Skin of body (tissue), 2 donors: ENCODE data around the gene SLC22A23. TPM values are rescaled to one million over a fixed set of nuclear protein-coding genes. Genes with fewer than 3 reads are reported as not detected.
A peak's percentile ranks its signal among the peaks of the same experiment; 100 is the strongest.

Experiments
- DNase-seq: peaks from one replicate; lab custom pipeline; 2025; lab: John Stamatoyannopoulos, UW
- total RNA-seq: library from RNA; depleted of rRNA; stranded (reverse); fragments of >200 nt; gene quantifications from one replicate; pipeline ENCODE4 v1.2.3, GENCODE V29; 2014

Gene SLC22A23
- total RNA-seq, 1 donor from 2014 or later: 11.8 TPM

DNA sequence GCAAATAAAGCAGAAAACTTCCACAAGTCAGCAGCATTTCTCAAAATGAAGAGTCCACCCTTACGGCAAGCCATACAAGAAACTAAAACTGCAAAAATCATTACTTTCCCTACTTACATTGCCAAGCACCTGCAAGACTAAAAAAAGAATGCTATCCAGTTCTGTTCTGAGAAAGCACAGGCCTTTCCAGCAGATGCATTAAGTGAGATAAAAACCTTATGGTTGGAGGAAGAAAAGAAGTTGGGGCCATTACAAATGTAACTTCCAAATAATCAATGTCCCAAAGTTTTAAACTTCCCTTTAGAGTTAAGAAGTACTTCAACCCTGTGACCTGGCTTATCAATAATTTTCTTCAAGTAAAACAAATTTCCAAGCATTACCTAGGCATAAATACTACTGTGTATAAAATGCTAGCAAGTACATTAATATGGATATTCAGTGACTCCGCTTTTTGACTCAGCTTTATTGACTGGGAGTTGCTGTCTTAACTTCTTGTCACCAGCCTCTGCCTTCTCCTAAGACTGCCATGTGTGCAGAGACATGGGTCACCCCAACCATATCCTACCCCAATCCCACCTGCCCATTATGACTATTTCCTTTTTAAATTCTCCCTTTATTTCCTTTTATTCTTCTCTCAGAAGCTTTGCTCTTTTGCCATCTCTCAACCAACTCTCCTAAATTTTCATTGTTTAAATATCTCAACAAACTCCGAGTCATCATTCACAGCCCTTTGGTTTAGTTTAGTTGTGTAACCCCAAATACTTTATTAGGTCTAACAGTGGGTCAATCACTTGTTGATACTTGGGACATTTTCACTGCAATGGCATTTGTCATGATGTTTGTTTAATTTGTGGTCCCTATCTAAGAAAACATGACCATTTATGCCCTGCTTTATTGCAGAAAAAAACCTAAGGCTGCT is 49.7 kb downstream of the SLC22A23 start:
- no peak for DNase-seq

DNA sequence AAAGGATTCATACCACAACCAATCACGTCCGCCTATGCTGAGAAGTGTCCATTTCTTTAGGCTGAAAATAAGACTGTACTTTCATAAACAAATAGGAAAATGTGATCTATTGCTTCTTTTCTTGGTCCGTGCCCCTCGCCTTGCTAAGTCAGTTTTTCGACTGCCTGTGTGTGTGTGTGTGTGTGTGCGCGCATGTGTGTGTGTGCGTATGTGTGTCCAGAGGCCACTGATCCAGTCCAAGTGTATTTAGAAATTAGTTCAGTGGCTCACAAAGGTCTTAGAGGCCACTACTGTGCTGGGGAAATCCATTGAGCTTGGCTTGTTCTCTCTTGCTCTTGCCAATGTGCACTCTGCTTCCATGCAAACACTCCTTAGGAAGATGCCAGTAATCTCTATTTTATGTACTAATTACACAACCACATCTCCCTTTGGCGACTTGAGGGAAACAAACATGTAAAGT is 50.5 kb downstream of the SLC22A23 start:
- DNase-seq: no peak

DNA sequence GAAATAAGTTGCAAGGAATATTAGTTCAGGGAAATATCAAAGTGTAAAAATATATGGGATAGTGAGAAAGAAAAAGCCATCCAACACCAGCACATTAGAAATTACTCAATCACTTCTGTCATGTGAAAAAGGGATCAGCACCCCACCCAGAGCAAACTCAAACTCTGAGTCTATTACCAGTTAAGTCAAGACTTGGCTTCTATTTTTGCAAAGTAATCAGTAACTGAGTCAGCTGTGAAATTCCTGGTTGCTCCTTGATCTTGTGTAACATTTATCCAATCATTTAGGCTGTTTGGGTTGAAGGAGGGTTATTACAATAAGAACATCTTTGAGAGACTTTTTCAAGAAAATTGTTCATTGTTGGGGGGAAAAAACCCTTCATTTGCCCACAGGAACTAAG is 51.2 kb downstream of the SLC22A23 start:
- no peak for DNase-seq

DNA sequence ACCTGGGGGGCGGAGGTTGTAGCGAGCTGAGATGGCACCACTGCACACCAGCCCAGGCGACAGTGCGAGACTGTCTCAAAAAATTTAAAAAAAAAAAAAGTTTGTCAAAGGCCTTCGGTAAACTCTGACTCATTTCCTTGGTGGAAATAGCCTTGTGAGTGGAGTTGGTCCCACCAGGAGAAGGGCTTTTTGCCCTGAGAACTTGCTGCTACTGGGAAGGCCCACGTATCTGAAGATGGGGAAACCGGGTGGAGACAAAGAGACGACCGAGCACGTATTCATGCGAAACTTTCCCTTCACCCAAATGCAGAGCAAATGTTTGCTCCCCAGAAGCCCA is 51.7 kb downstream of the SLC22A23 start:
- DNase-seq: no peak

DNA sequence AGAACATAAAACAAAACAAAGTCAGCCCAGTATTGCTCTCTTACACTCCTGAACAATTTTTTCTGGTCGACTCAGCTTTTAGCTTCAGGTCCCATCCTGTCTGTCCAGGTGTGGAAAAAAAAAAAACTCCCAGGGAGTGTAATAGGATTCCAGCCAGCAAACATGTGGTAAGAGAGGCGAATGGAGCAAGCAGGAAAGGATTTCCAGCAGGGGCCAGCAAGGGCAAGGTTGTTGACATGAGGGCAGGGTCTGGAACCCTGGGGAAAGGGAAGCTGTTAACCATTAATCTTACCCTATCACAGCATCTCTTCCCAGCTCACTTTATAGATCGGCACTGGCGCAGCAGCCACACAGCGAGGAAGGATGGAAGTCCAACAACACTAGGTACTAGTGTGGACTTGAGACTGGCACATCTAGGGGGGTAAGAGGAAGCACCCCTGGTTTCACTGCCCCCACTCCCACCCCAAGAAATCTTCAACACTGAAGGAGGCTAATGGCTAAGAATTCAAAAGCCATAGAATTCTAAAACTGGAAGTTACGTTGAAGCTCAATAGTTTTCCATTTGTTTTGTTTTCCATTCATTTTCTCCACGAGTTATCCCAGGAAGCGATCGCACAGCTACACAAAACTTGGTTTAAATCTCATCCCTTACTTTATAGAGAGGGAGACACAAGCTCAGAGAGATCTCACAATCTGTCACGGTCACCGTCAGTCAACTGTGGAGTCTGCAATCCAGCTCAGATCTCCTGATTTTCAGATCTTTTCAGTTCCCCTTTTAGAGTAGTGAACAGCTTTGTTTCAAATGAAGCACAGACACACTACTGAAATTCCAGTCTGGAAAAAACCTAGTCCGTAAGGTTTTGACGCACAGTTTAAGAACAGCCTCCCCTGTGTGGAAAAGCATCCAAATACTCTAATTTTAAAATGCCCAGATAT is 53.3 kb downstream of the SLC22A23 start:
- no peak for DNase-seq

DNA sequence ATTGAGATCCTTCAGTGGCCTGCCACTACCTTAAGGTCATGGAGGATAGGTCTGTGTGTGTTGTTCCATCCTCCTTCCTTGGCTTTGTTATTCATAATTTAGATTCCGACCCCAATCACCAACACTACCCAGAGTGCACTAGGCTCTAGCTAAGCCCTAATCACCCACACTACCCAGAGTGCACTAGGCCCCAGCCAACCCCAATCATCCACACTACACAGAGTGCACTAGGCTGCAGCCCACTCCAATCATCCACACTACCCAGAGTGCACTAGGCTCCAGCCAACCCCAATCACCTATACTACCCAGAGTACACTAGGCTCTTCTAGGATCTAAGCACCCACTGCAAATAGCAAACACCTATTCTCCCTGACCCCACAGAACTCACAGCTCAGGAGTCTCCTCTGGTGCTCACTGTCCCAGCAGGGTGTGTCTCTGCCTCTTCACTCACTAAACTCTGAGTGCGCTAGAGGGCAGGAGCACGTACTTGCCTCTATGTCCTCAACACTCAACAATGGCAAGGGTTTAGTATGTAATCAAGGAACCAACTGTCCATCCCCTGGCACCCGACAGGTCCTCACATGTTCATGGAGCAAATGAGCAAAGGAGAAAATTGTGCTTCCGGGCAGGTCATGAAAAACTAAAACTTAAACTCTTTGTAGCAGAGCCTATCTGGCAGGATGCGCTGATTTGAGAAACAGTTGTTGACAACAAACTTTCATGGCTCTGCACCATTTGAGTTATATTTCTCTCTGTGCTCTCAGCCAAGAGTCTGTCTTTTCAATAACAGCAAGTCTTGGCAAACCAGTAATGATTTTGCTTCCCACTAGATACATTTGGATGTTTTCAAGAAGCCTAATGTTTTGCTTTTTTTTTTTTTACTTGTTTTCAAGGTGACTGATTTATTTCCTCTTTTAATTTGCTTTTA is 54.3 kb downstream of the SLC22A23 start:
- peak; percentile 47 for DNase-seq

DNA sequence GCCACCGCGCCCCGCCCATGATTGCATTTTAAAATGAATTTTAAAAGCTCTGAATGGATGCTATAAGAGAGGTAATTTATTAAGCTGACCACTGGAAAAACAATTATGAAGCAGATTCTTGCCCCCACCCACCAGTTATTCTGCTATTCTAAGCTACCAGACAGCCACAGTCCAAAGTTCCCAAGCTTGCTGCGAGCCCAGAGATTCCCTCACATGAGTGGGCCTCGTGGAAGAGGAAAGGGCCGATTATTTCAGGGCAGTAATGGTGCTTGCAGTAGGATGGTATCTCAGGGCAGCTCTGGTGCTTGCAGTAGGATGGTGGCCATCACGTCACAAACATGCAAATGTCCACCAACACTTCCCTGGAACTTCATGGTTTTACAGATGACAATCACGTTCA is 56.7 kb downstream of the SLC22A23 start:
- no peak for DNase-seq

DNA sequence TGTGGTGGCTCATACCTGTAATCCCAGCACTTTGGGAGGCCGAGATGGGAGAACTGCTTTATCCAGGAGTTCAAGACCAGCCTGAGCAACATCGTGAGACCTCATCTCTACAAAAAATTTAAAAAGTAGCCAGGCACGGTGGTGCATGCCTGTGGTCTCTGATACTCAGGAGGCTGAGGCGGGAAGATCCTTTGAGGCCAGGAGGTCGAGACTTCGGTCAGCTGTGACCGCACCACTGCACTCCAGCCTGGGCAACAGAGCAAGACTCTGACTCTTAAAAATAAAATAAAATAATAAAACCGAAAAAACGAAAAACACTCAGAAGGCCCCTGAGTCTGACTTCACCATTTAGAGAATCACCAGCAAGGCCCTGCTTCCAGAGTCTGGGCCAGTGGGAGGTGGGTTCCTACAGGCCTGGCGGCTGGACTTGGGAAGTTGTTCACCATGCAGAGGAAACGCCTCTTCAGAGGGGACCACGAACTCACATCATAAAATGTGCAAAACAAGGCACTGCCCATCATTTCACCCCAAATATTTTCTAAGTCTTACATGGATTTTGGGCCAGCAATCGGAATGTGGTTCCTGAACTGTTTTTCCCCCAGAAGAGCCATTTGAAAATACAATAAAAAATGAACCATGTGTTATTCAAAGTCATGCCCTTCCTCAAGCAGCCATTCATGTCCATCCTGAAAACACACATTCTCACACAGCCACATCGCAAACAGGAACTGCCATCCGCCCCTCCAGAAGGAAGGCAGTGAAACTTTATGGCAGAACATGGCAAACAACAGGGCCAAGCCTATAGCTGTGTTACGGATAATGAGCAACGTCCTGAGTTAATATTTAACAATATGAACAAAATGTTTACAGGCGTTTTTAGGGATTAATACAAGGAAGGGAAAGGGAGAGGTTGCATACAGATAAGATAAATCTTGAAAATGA is 57.8 kb downstream of the SLC22A23 start:
- DNase-seq: no peak

DNA sequence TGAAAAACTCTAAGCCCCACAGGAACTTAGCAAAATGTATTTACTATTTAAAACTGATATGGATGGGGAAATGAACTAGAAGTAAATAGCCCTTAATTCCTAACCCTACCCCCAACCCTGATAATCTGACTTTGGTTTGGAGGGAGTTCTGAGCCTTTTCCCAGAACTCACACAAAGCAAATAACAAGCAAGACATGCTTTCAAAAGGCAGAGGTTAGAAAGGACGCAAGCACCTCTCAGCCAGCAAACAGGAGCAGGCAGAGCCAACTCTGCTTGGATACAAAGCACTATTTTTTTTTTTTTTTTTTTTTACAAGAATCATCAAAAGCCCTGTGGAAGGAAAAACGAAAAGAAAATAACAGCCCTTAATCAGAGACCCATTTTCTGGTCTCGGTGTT is 58.7 kb downstream of the SLC22A23 start:
- DNase-seq: no peak

DNA sequence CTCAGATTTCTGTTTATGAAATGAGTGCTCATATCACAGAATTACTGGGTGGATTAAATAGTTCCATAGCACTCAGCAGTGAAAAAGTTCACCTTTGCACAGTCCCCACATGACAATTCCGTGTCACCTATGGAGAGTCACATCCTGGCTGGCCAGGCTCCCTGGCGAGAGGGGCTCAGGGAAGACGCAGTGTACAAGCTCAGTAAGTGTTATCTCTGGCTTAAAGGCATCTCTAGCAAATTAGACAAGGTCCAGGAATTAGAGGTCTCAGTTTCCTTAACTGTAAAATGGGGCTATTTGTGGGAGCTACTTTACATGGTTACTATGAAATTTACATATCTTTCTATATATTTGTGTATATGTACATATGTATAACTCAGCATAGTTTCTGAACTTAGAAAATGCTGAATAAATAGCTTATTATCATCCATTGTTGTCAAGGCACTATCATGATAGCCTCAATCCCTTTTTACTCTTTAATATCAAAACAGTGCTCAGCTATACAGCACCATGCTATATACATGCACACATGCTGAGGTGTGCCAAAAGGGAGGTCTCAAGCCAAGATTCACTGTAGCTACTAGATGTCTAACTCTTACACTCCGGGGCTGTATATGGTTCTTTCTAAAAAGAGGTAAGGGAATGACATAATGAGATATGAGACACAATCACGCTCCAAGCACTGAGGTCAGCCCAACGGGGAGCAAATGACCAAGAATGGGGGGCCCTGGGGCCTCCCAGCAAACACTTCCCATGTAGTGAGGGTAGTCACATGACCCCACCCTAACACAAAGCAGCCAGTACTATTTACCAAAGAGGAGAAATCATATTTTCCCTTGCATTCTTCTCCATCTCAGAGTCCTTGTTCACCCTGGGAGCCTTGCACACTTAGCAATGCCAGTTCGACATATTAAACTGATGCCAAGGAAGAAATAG is 59.4 kb downstream of the SLC22A23 start:
- no peak for DNase-seq

DNA sequence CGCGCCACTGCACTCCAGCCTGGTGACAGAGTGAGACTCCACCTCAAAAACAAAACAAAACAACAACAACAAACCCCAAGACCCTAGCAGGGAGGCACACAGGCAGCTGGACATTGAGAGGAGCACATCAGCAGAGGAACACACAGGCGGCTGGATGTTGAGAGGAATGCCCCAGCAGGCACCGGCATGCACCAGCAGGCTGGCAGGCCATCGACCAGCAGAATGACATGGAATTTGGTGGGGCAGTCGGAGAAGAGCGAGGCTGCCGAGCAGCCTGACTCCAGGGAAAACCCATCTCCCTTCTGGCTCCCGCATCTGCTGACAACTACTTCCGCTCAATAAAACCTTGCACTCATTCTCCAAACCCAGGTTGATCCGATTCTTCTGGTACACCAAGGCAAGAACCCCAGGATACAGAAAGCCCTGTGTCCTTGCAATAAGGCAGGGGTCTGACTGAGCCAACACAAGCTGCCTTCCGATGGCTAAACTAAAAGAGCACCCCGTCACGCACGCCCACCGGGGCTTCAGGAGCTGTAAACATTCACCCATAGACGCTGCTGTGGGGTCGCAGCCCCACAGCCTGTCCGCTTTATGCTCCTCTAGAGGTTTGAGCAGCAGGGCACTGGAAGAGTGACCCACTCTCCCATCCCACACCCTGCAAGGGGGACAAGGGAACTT is 60.2 kb downstream of the SLC22A23 start:
- no peak for DNase-seq

DNA sequence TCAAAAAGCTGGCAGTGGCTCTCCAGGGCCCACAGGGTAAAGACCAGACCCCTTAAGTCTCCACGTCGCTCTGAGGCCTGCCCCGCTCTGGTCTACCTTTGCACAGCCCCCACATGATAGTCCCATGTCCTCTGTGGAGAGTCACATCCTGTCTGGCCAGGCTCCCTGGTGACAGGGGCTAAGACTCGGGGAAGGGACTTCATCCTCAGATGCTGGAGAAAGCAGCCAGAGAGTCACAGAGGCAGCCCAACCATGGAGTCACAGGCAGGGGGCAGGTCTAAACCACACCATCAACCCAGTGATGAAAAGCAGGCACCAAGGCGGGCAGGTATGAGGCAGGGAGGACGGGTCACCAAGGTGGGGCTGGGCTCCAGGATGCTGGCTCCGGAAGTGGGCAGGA is 62.2 kb downstream of the SLC22A23 start:
- no peak for DNase-seq

DNA sequence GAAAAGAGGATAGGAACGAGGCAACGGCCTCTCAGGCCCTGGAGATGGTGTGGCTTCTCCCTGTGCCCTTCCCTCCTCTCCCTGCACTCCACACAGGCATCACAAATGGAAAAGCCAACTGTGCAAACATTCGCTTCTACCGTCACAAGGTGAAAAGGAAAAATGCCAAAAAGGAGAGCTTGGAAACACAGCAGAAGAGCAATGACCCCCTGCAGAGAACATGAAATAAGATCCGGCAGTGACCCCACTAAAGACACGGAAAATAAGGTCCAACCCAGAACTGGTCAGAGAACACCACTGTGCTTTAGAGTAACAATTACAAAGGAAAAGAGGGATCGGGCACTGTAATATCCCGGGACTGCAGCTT is 63.0 kb downstream of the SLC22A23 start:
- DNase-seq: no peak

DNA sequence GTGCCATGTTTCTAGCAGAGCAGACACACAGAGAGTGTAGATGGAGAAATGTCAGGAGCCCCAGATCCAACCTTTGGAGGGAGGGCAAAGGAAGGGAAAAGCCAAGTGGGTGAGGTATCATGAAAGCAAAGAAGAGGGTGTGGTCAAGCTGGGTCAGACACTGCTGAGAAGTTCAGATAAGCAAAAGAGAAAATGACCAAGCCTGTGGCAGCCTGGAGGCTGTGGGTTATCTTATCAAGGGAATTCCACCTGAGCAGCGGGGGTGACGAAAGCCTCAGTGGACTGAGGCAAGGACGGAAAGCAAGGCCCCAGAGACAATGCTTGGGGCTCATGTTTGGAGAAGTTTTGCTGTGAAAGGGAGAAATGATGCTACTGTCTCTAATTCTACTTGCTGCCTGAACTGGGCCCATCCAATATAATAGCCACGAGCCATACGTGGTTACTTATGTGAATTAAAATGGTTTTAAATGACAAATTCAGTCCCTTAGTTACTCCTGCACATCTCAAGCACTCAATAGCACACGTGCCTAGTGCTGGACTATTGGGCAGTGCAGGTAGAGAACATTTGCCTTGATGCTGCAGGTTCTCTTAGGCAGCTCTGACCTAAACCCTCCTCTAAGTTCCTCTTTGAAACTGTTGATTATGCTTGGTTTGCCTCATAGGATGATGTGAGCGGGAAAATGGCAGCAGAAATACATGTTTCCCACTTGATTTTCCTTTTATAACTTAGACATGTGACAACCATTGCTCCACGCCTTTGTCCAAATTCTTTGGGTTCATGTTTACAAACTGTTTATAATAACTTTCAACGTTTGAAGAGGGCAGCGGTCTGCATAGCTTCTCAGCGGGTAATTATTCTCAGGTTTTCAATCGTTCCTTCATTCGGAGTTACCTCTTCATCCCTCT is 63.7 kb downstream of the SLC22A23 start:
- no peak for DNase-seq

DNA sequence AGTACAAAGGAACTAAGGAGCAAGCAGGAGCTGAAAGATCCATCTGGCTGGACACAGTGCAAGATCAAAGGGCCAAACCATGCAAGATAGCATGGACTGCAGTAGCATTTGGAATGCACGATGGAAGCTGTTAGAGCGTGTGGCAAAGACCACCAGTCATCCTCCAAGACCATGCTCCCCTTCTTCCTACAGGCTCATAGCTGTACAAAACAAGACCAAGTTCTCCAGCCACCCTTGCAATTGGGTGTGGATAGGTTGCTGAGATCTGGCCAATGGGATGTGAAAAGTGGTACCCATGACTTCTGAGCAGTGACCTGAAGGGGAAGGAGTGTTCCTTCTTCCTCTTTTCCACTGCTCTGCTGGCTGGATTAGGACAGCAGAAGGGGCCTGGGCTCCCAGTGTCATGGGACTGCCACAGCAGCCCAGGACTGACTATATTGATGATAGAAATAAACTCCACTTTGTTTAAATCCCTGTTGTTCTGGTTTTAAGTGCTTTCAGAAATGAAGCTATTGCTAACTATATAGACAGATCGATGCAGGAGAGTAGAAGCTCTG is 64.9 kb downstream of the SLC22A23 start:
- DNase-seq: no peak

DNA sequence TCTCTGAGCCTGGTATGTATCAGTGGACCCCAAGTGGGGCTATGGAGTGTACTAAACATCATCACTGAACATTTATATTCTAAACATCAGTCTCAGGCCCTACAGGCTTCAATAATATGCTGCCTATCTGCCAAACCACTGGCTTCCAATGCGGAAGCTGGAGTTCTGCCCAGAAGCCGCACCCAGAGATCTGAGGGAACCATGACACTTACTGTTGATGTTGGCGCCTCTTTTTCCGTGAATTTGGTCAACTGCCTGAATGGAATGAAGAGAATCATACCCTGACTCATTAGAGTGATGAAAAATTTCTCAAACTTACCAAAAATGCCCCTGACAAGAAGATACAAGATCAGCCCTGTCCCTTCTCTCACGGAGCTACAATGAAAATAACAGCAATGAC is 66.2 kb downstream of the SLC22A23 start:
- peak; percentile 34 for DNase-seq
